ENCODE measurements around the gene KLHL24.
"Not testable (repeated sequence)": the region's sequence is repeated elsewhere in the genome, so short reads cannot be mapped to it uniquely, and the experiment has no call there.

The KLHL24 gene, protein sequence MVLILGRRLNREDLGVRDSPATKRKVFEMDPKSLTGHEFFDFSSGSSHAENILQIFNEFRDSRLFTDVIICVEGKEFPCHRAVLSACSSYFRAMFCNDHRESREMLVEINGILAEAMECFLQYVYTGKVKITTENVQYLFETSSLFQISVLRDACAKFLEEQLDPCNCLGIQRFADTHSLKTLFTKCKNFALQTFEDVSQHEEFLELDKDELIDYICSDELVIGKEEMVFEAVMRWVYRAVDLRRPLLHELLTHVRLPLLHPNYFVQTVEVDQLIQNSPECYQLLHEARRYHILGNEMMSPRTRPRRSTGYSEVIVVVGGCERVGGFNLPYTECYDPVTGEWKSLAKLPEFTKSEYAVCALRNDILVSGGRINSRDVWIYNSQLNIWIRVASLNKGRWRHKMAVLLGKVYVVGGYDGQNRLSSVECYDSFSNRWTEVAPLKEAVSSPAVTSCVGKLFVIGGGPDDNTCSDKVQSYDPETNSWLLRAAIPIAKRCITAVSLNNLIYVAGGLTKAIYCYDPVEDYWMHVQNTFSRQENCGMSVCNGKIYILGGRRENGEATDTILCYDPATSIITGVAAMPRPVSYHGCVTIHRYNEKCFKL

DNA sequence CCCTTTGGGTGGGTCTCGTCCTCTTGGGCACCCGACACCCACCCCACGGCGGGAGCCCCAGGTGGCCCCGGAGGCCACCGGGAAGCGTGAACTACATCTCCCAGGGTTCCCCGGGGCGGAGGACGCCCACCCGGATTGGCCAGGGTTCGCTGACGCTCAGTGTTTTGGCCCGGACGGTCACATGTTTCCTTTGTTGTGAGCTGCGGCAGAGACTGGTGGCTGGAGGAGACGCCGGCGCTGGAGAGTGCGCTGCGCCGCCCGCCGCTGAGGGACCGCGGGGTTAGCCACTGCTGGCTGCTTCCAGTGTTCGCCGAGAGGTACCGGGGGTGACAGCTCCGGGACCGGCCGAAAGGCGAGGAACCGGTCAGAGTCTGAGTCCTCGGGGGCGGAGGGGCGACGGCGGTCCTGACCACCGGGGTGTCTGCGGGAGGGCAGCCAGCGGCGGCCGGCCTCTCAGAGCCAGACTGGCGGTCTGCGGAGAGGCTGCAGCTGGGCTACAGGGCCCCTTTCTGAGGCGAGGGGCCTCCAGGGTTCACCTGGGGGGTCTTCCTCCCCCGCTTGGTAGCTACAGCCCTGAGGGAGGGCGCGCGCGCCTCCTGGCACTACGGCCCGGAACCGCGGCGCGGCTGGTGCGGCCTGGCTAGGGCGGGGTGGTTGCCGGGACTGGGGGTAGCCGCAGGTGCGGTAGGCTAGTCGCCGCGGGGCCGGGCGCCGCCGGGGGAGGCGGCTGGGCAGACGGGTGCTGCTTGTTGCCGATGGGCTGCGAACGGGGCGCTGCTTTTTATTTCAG is at the start of gene KLHL24:
Gene KLHL24 (plus strand): TSS at position 193 of the 790 bp plus-strand sequence. CDS start 14,734 bp downstream, outside the sequence.
- DNase-seq, result peak; percentile 92

DNA sequence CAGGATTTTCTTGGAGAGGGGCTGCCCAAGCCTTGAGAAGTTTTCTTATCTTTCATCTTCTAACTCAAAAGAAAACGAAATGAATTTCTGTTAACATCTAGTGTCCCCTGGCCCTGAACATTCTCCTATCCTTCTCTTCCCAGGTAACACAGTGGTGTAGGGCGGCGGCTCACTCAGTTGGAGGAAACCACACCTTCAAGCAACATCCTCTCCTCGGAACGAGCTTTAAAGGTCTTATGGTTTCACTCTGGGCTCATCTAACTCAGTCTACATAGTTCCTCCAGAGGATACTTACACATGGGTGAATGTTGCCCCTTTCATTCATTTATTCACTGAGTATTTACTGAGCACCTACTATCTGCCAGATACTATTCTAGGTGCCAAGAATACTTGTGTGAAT is 48.9 kb upstream of the KLHL24 start:
- DNase-seq, result no peak

DNA sequence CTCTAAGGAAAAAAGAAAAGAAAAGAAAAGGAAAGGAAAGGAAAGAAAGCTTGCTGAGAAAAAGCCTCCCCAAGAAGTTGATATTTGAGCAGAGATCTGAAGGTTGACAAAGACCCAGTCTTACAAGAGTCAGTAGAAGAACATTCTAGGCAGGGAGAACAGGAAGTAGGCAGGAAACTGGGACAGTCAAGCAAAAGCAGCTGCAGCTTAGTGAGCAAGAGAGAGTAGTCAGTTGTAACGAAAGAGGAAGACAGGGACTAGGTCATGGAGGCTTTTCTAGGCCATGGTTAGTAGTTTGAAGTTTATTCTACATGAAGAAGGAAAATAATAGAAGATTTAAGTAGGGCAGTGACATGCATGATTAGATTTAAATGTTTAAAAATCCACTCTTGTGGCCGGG is 48.1 kb upstream of the KLHL24 start:
- DNase-seq, result no peak

DNA sequence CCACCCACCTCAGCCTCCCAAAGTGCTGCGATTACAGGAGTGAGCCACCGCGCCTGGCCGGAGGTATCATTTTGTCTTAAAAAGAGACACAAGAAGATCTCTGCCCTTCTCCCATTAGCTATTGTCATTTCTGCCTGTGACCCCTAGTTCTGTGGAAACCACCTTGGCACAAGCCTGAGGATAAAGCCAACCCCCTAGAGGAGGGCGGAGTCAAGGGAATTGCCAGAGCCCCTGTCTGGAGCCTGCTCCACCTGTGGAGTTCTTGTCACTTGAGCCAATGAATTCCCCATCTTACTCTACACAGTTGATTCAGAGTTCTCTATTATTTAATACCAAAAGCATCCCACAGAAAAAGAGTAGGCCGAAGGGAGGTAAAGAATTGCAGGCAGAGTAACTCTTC is 45.0 kb upstream of the KLHL24 start:
- no peak for DNase-seq

GRCh38 chr3:183591881-183592521 is 43.4 kb upstream of the KLHL24 start:
- DNase-seq, result peak; percentile 9

GRCh38 chr3:183592821-183593220 is 42.6 kb upstream of the KLHL24 start:
- DNase-seq, result no peak

DNA sequence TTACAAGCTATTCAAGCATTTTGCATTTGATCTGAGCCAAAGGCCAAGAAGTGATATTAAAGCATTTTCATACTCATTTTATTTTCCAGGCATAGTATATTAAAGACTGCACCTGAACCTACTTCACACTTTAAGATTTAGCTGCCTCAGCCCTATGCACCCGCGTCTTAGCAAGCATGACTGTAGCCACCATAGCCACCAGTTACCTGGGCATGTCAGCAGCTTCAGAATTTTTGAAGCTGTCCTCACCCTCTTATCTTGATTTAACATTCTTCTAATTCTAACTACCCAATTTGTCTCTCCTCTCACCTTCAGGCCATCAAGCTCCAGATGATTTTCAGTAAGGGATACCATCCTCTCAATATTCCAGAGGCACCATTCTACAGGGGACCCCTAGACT is 40.8 kb upstream of the KLHL24 start:
- no peak for DNase-seq

- no peak for DNase-seq
These were observed 37.5 kb upstream of the KLHL24 start for GRCh38 chr3:183597959-183598358.

DNA sequence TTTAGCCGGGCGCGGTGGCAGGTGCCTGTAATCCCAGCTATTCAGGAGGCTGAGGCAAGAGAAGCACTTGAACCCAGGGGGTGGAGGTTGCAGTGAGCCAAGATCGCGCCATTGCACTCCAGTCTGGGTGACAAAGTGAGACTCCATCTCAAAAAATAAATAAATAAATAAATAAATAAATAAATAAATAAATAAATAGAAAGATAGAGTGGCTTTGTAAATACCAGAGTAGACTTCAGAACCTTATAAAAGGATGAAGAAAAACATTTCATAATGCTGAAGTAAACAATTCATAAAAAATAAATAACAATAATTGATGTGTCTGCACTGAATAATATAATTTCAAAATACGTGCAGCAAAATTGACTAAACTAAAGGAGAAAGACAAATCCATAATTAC is 24.1 kb upstream of the KLHL24 start:
- not testable (repeated sequence) for DNase-seq

- DNase-seq, result no peak
These were observed 21.8 kb upstream of the KLHL24 start for GRCh38 chr3:183613366-183614285.

DNA sequence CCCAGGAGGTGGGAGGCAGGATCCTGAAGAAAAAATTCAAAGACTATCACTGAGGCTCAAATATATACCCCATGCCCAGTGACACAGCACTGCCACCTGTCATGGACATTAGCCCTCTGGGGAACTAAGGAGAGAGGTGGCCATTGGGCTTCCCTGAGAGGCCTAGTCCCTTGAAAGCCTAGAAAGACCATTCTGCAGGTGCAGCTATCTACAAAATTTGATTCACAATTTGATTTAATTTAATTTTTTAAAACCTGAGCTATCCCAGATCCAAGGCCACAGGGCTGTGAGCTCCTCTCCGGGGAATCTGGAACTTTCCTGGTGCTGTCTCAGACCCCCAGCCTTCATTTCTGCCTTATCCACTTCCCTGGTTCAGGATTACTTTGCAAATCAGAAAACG is 16.9 kb upstream of the KLHL24 start:
- no peak for DNase-seq

GRCh38 chr3:183619010-183619409 is 16.4 kb upstream of the KLHL24 start:
- no peak for DNase-seq

- DNase-seq, result no peak
These were observed 15.7 kb upstream of the KLHL24 start for GRCh38 chr3:183619624-183620251.

GRCh38 chr3:183620252-183620628 is 15.2 kb upstream of the KLHL24 start:
- no peak for DNase-seq

GRCh38 chr3:183622473-183622872 is 12.9 kb upstream of the KLHL24 start:
- DNase-seq, result not testable (repeated sequence)

GRCh38 chr3:183626877-183627594 is 8.4 kb upstream of the KLHL24 start:
- no peak for DNase-seq

DNA sequence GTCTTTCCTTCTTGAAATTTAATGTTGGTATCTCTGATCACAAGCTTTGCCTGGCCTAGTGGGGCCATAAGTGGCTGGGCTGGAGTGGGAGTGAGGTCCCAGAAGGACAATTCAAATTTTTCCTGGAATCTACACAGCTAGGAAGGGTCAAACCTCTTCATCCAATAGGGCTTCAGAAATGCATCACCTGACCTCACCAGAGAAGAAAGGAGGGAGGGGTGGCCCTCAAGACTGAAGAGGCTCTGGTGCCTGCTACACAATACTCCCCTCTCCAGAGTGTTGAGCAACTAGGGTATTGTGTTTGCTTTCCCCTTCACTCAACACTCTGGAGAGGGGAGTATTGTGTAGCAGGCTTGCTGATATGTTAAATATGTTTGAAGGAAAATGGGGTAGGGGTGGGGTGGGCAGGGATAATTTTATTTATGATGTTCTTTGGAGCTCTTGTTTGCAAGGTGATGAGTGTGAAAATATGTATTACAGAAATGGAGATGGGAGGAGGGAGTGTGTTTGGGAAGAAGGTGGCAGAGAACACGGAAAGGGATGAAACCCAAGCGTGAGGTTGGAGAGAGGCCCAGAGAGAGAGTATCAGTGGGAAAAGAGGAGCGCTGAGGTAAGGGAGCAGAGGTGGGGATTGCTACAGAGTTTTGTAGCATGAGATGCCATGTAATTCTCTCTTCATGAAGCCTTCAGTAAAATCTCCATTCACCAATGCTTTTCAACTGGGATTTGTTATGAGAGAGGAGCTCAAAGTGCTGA is 5.7 kb upstream of the KLHL24 start:
- DNase-seq, result no peak

DNA sequence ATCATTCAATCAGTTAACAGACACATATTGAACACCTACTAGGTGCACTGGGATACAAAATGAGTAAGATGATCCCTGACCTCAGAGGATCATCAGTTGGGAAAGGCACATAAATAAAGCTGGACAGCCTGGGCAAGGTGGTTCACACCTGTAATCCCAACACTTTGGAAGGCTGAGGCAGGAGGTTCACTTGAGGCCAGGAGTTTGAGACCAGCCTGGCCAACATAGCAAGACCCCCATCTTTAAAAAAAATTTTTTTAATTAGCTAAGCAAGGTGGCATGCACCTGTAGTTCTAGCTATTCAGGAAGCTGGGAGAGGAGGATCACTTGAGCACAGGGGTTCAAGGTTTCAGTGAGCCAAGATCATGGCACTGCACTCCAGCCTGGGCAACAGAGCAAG is 3.7 kb upstream of the KLHL24 start:
- no peak for DNase-seq

DNA sequence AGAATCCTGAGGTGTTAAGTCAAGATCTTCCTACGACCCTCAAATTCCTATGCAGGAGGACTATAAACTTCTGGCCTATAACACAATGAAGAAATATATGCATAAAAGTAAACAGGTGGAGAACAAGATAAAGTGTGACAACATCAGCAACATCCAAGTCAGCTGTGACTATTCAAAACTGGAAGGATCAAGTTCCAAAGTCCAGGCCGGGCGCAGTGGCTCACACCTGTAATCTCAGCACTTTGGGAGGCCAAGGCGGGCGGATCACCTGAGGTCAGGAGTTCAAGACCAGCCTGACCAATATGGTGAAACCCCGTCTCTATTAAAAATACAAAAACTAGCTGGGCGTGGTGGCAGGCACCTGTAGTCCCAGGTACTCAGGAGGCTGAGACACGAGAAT is 2.7 kb upstream of the KLHL24 start:
- not testable (repeated sequence) for DNase-seq

DNA sequence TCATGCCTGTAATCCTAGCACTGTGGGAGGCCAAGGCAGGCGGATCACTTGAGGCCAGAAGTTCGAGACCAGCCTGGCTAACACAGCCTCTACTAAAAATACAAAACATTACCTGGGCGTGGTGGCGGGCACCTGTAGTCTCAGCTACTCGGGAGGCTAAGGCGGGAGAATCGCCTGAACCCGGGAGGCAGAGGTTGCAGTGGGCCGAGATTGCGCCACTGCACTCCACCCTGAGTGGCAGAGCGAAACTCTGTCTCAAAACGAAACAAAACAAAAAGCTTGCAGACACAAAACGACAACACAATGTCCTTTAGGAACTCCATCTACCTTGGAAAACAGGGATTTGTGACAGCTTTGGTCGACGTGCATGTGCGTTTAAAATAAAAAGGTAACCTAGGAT is 716 bp upstream of the KLHL24 start:
- no peak for DNase-seq
